GM12873 (cell line): ENCODE data around the gene KHDRBS2.

ENCODE experiments used
- TF ChIP-seq, protein P1 (sequence below): IDR thresholded peaks from 2 replicates; pipeline ENCODE4 v1.5.1; 2012; ENCODE audit warnings: low read depth, mild to moderate bottlenecking, moderate library complexity, low read length, control low read depth; ENCODE audit not compliant: insufficient read depth; ENCODE audit errors: missing control alignments

KHDRBS2 gene

DNA sequence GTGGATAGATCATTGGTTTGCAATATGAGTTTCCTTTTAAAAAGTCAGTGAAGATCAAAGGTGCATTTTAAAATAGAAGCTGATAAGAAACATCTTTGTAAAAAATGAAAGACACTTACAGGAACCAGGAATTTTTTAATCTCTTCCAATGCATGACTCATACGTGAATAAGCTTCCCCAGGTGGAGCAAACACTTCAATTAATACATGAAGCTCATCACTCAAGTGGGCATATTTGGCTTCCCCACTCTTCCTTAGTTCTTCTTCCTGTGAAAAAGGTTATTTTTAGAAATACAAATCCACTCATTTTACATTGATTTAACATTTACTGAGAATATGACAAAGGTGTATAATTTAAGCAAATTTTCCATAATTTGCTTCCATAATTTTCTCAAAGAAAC, 308.1 kb downstream of the KHDRBS2 start:
- TF ChIP-seq, protein P1, sequence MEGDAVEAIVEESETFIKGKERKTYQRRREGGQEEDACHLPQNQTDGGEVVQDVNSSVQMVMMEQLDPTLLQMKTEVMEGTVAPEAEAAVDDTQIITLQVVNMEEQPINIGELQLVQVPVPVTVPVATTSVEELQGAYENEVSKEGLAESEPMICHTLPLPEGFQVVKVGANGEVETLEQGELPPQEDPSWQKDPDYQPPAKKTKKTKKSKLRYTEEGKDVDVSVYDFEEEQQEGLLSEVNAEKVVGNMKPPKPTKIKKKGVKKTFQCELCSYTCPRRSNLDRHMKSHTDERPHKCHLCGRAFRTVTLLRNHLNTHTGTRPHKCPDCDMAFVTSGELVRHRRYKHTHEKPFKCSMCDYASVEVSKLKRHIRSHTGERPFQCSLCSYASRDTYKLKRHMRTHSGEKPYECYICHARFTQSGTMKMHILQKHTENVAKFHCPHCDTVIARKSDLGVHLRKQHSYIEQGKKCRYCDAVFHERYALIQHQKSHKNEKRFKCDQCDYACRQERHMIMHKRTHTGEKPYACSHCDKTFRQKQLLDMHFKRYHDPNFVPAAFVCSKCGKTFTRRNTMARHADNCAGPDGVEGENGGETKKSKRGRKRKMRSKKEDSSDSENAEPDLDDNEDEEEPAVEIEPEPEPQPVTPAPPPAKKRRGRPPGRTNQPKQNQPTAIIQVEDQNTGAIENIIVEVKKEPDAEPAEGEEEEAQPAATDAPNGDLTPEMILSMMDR: no peak

DNA sequence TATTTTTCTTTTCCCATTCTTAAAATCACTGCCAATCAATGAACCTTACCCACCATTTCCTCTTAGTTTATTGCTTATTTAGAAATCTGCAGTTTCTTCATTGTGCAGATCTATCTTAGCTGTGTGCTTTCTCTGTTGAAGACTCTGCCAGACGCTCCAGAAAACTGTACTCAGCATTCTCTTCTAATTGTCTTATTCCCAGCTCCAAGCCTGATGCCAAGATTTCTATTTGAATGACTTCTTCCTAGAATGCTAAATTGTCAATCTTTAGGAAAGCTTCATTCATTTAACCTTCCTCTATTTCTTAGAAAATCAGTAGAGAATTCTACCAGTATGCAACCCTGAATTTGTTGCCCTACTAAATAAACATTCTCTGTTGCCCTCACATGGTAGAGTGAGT, 308.9 kb downstream of the KHDRBS2 start:
- TF ChIP-seq, protein P1: no peak

DNA sequence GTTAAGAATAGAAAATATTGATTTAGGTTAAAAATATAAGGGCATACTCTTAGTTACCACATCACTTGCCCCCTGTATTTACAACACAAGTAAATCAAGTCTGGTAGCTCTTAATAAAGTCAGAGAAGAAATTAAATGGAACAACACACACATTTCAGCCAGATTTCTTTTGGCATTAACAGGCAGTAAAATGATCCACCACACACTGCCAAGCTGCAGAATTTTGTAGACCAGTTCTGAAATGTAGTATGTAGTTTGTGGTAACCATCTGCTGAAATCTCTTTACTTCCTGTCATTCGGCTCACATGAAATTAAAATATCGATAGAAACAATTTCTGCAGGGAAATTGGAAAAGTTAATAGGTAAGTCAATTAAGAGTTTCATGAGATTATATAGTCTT, 326.8 kb downstream of the KHDRBS2 start:
- TF ChIP-seq, protein P1: no peak

DNA sequence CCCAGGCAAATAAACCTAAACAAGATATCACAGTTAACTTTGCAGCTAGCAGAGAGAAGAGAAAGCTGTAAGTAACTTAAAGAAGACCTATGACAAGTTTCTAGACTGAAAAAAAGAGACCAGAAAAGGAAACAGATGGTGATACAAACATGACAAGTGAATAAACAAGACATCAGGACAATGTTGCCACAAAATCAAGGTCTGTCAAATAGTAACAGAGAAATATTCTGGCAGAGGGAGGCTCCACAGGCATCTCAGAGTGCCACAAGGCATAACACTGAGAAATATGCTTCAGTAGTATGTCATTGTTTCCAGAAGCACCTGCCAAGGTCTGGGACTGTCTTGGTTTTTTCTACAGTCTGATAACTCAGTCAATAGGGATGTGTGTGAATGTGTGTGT, 332.2 kb downstream of the KHDRBS2 start:
- TF ChIP-seq, protein P1: no peak

DNA sequence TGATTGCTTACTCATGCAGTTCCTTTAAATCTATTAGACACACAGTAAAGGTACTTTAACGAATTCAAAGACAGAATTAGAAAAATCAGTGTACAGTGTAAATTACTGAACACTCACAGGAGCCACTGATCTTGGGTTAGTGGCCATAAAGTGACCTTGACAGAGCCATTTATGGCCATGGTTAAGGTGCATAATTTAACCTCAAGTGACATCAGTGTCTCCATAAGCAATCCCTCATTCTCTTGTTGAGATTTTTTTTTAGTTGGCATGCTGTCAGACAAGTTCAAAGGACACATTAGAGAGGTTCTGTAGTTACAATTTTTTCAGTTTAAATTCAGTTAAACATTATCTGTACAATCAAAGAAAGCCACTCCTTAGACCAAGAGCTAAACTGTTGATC, 334.4 kb downstream of the KHDRBS2 start:
- TF ChIP-seq, protein P1: no peak

DNA sequence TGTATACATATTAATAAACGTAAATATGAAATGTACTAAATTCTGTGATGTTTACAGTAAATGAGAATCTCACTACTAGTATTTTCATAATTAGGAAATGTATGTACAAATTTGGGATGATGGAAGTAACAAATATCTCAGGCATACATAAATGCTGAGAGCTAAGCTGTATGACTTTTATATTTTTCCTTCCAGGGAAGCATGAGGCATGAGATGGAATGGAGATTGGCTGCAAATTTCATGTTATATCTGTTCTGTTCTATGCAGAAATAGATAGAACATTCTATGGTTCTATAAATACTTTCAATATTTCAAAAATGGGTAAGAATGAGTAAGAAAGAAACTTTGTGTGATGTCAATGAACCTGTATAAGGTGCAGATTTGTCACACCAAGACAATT, 335.2 kb downstream of the KHDRBS2 start:
- TF ChIP-seq, protein P1: no peak

DNA sequence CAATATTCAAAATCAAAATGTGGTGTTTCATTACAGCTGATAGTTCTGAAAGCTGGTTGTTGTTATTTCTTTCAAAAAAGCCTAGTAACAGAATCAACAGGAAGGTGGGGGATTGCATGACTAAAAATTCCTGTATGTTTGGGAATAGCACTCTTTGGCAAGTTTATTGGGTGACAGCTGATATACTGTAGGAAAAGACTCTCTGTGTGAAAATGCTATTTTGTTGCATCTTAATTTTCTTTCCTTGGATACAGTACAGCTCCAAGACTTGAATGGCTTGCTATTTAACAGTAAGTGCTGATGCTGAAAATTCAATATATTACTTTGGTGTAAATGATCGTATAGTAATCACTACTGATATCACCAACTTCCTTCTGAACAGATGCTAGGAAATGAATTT, 336.1 kb downstream of the KHDRBS2 start:
- TF ChIP-seq, protein P1: no peak
